Measurements from ENCODE around the gene PSMG2.
A peak's percentile ranks its signal among the peaks of the same experiment; 100 is the strongest.

Gene PSMG2

GRCh38 chr18:12702221-12703095 lies at the start of gene PSMG2, which contains the start of gene CEP76:
TSS of gene PSMG2 (plus strand) at chr18:12703042. CDS start at chr18:12703108, 66 bp downstream.
TSS of gene CEP76 (minus strand) at chr18:12702723. CDS start at chr18:12702548, 175 bp downstream.
- peak; percentile 62 for DNase-seq (ENCODE audit: low read depth, low spot score)

DNA sequence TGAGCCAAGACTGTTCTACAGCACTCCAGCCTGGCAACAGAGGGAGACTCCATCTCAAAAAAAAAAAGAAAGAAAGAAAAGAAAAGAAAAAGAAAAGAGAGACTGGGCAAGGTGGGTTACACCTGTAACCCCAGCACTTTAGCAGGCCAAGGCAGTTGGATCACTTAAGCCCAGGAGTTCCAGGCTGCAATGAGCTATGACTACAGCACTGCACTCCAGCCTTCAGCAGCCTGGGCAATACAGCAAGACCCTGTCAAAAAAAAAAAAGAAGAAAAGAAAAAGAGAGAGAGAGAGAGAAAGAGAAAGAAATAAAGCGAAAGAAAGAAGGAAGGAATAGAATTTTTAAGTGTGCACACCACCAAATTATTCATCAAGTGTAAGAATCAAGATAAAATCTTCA lies 47.9 kb upstream of the PSMG2 start:
- no peak for DNase-seq (ENCODE audit: low read depth, low spot score)

- DNase-seq (ENCODE audit: low read depth, low spot score) = no peak
Measured at GRCh38 chr18:12656605-12656937, 46.3 kb upstream of the PSMG2 start.

GRCh38 chr18:12656938-12657683 lies 45.7 kb upstream of the PSMG2 start:
- no peak for DNase-seq (ENCODE audit: low read depth, low spot score)

DNA sequence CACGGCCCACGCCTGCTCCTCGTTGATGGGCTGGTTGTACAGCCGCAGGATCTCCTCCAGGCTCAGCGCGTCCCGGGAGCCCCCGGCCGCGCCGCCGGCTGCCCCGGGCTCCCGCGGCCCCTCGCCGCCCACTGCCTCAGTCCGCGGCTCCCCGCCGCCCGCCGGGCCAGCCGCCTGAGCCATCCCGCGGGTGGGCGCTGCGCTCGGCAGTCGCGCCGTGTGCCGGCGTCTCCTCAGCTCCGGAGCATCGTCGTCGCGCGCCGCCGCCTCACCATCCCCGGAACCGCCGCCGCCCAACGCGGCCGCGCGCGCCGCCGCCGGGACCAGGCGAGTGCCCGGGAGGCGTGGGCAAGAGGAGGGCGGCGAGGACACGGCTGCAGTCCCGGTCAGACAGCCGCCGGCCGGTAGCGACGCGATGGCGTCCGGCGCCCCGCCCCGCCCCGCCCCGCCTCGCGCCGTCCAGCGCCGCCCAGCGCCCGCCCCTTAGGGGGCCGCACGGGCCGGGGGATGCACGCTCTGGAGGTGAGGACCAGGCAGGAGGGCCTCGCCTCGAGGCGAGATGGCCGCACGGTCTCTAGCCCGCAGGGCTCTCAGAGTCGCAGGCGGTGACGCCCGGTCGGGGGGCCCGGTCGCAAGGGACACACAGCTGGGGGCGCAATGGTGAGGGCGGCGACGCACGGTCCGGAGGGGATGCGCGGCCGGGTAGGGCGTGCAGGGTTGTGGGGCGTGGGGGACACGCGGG lies 45.0 kb upstream of the PSMG2 start, which contains the start of gene SPIRE1:
TSS of gene SPIRE1 (minus strand) at position 424 of the 742 bp plus-strand sequence. CDS start at position 183, 241 bp downstream.
- no peak for DNase-seq (ENCODE audit: low read depth, low spot score)

DNA sequence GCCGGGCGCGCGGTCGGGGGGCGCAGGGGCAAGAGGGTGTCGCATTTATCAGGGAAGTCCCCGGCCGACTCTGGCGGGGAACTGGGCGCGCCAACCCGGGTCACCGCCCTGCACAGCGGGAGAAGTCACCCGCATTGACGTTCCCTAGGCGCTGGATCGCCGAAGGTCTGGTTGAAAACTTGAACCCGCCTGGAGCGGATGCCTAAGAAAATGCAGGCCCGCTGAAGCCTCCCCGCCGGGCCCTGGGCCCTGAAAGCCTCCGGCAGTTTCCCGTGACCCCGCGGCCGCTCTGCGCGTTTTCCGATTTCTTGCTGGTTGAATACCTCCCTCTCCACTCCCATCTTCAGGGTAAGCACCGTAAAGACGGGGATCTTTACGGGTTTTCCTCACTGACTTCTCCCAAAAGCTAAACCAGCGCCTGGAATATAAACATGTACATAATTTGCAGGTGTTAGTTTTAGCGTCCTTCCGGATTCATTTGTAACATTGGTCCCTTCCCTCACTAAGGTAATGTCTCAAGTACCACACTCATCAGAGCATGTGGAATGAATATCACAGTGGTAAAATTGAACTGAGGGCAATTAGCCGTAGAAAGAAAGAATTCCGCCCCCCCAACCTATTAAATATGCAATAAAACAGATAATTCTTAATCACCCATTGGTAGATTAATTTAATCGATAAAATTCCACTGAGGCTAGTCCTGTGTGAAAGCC lies 44.3 kb upstream of the PSMG2 start:
- DNase-seq (ENCODE audit: low read depth, low spot score) = no peak

DNA sequence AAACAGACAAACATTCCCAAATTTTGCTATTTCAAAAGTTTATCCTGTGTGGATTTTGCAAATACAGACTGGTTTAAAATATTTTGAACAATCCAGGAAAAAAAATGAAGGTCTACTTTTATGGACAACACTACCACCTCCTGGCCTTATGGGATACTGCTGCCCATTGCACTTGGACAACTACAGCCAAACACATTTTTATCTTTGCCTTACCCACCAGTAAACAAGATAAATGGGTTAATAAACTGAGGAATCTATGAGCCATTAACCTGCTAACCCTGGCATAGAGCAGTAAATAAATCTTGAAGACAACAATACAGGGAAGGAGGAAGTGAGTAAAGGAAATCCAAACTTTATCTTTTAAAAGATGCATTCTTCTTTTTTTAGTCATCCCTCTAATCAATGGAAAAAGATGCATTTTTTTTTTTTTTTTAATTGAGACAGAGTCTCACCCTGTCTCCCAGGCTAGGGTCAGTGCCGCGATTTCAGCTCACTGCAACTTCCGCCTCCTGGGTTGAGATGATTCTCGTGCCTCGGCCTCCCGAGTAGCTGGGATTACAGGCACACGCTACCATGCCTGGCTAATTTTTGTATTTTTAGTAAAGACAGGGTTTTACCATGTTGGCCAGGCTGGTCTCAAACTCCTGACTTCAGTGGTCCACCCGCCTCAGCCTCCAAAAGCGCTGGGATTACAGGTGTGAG lies 42.8 kb upstream of the PSMG2 start:
- no peak for DNase-seq (ENCODE audit: low read depth, low spot score)

- no peak for DNase-seq (ENCODE audit: low read depth, low spot score)
Measured at GRCh38 chr18:12668041-12668440, 34.8 kb upstream of the PSMG2 start.

DNA sequence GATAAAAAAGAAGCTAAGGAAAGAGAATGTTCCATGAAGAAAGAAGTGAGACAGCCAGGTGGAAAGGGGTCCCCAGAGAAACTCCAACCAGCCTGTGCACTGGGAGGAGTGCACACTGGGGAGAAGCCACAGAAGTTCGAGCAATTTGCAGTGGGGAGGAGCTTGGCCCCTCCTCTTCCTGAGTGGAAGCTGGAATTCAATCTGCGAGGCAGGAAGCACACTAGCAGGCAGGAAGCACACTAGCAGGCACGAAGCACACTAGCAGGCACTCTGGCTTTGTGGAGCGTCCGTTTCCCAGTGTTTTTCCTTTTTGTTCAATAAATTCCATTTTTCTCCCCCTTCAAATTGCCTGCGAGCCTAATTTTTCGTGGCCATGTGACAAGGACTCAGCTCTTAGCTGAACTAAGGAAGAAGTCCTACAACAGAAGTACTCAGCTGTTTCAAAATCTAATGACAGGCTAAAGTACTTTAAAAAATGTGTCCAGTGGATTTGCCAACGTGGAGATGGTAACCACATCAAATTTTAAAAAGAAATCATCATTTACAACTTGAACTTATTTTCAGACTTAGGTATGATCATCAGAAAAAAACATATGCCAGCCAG lies 23.6 kb upstream of the PSMG2 start:
- no peak for DNase-seq (ENCODE audit: low read depth, low spot score)

- no peak for DNase-seq (ENCODE audit: low read depth, low spot score)
Measured at GRCh38 chr18:12686100-12686499, 16.7 kb upstream of the PSMG2 start.

- no peak for DNase-seq (ENCODE audit: low read depth, low spot score)
Measured at GRCh38 chr18:12689256-12689850, 13.5 kb upstream of the PSMG2 start.

DNA sequence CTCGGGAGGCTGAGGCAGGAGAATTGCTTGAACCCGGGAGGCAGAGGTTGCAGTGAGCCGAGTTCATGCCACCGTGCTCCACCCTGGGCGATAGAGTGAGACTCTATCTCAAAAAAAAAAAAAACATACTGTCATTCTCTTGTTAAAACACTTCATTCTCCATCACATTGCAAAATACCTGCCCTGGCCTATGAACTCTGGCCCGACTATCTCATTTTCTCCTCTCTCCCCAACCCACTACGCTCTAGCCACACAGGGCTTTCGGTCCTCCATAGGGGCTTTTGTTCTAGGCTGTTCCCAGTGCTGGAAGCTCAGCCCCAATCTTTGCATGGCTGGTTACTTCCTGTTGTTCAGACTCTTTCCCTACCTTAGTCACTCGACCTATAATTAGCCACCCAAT lies 10.6 kb upstream of the PSMG2 start:
- no peak for DNase-seq (ENCODE audit: low read depth, low spot score)

- no peak for DNase-seq (ENCODE audit: low read depth, low spot score)
Measured at GRCh38 chr18:12694032-12694431, 8.8 kb upstream of the PSMG2 start.

DNA sequence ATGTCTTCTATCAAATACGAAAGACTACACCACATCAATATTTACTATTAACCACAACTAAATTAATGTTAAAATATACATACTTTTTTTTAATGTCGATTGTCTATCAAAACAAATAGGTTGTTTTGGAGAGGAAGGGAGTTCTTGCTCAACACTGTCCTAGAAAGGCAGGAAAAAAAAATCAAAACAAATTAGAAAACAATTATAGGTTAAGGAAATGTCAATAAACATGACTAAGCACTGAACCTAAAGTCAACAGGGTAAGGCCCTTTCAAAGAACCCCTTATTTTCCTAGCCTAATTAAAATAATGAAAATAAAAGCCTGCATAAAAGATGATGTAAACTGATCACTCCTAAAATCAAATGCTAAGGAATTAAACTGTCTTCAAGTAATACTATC lies 3.1 kb upstream of the PSMG2 start:
- no peak for DNase-seq (ENCODE audit: low read depth, low spot score)

DNA sequence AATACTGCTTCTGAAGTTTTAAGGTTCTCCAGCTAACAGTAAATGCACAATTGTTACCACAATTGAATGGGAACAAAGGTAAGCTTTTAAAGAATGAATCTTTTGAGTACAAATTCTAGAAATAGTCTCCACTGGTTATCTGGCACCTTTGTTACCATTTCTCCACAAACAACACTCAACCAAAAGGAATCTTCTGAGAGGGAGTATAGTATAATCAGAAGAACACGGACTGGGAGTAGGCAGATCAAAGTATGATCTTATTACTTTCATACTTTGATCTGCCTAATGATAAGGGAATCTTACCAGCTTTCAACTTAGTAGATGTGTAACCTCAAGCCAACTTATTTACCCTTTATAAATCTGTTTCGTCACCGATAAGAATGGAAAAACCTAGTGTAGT lies 1.7 kb upstream of the PSMG2 start:
- DNase-seq (ENCODE audit: low read depth, low spot score) = no peak

DNA sequence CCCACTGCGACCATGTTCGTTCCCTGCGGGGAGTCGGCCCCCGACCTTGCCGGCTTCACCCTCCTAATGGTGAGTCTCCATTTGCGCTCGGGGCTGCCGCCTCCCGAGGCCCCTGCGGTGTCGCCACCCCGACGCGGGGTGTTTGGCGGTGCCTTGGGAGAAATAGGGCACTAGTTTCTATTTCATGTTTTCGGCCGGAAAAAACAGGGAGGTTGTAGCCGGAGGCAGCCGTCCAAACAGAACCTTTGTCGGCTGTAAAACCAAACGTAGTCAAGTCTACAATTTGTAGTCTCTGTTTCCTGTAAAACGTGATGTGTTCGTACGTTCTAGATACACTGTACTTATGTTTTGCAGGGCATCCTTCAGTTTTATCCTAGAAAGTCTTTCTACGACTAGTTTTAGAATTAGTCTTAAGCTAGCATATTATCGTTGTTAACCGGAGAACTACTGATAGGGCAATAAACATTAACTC lies 290 bp downstream of the PSMG2 start:
- no peak for DNase-seq (ENCODE audit: low read depth, low spot score)

GRCh38 chr18:12703664-12704063 lies 822 bp downstream of the PSMG2 start:
- DNase-seq (ENCODE audit: low read depth, low spot score) = no peak

DNA sequence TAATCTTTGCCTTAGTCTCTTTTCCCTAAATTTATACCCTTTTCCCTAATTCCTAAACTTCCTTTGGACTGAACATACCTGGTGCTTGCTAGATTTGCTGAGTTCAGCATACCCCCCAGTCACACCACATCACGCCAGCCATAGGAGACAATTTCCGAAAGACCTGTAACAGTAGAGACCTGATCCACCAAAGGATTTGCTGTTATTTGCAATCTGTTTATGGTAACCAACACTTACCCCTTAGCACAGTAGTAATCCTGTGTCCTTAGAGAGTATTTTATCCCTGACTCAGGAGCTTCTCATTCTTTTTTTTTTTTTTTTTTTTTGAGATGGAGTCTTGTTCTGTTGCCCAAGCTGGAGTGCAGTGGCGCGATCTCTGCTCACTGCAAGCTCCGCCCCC lies 8.6 kb downstream of the PSMG2 start:
- no peak for DNase-seq (ENCODE audit: low read depth, low spot score)

DNA sequence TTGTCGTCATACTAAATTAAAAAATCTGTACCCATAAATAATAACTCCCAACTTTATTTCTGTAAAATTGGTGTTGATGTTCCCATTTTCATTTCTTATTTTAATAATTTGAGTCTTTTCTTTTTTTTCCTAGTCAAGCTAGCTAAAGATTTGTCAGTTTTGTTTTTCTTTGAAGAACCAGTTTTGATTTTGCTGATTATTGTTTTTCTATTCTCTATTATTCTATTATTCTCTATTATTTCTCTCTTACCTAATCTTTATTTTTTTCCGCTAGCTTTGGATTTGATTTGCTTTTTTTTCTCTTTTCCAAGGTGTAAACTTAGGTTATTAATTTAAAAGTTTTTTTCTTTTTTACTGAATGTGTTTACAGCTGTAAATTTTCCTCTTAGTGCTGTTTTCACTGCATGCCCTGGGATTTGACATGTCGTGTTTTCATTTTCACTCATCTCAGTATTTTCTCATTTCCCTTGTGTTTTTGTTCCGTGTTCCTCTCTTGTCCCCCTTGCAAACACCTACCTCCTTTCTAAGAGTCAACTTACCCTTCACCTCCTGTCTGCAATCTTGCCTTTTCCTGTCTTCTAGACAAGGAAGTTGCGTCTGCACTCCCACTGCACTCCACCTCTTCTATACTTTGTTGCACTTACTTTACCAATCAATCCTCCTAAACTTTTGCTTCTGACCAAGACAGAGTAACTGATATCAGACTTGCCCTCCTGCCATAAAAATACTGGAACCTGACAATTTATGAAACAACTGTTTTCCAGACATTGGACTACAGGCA lies 18.8 kb downstream of the PSMG2 start:
- no peak for DNase-seq (ENCODE audit: low read depth, low spot score)
